ENCODE measurements around the gene CSNK2A3. TPM values are rescaled to one million over a fixed set of nuclear protein-coding genes. Genes with fewer than 3 reads are reported as not detected.

The CSNK2A3 gene
- total RNA-seq, 1 experiment from 2014 or later, result 2.0 TPM

- Histone ChIP-seq H3K9me3 (ENCODE audit: control insufficient read depth in 1 of 2, insufficient read depth in 1 of 2, low read depth in 1 of 2, low read length in 2 of 2) (peaks cover 0 to 4% of the 10 kb centered on the region in 2 experiments; a peak in 1 of 4 replicates), H3K9me2 (ENCODE audit: insufficient read depth) (no peaks in the 10 kb centered on the region), H3K79me2 (ENCODE audit: insufficient read depth, low read length) (no peaks in the 10 kb centered on the region), H3K36me3 (ENCODE audit: control insufficient read depth in 1 of 2, insufficient read depth in 2 of 2, low read length in 2 of 2) (peaks cover 0 to 5% of the 10 kb centered on the region in 2 experiments; a peak in 1 of 4 replicates), H4K20me1 (ENCODE audit: insufficient read depth) (no peaks in the 10 kb centered on the region), H3K27ac (ENCODE audit: low read depth, low read length) (no peak overlapping the region), H3K4me1 (ENCODE audit: control insufficient read depth in 1 of 2, insufficient read depth in 2 of 2, low read length in 2 of 2) (no peaks in the 10 kb centered on the region), H3K4me3 (replicated peaks in 1 of 2; ENCODE audit: low read depth in 1 of 2, low read length in 2 of 2) (no peak overlapping the region), H3K9ac (ENCODE audit: low read length) (no peak overlapping the region), H3K27me3 (ENCODE audit: insufficient read depth, low read length) (no peaks in the 10 kb centered on the region), H2AFZ (ENCODE audit: low read depth, low read length, poor library complexity, severe bottlenecking) (no peak overlapping the region), H3K4me2 (ENCODE audit: low read length) (no peak overlapping the region)
- ATAC-seq (no peak), DNase-seq (ENCODE audit: low read depth, low spot score) (no peak)
- CTCF ChIA-PET, result no interaction called here
- RAD21 ChIA-PET (ENCODE audit: low non-redundant PET in 1 of 2, low total read pairs in 2 of 2, uncharacterized antibody in 2 of 2, unreplicated experiment in 2 of 2), result no interaction called here
- intact Hi-C loops (cut with micrococcal nuclease), result no loop called here
- no TSS peak for BruUV-seq (replicated peaks)
- no peak for TF ChIP-seq SIN3A (IDR thresholded peaks at IDR 0.05; ENCODE audit: low read depth)
- no peak for TF ChIP-seq YY1 (IDR thresholded peaks at IDR 0.05; ENCODE audit: extremely low read depth, insufficient replicate concordance, low read depth, low read length)
- no peak for TF ChIP-seq SP1 (IDR thresholded peaks at IDR 0.05; ENCODE audit: low read depth)
- TF ChIP-seq ZFX (IDR thresholded peaks at IDR 0.05), result no peak
- TF ChIP-seq CEBPB (IDR thresholded peaks at IDR 0.05; ENCODE audit: low read depth), result no peak
- no peak for TF ChIP-seq ATF3 (IDR thresholded peaks at IDR 0.05)
- no peak for TF ChIP-seq REST (IDR thresholded peaks at IDR 0.05; ENCODE audit: low read depth)
- TF ChIP-seq POLR2AphosphoS5 (IDR thresholded peaks at IDR 0.05; ENCODE audit: low read depth, low read length), result no peak
- TF ChIP-seq TCF7L2 (IDR thresholded peaks at IDR 0.05; ENCODE audit: borderline replicate concordance, extremely low read depth, insufficient read depth, insufficient read length), result no peak
- no peak for TF ChIP-seq ELF1 (IDR thresholded peaks at IDR 0.05; ENCODE audit: borderline replicate concordance, low read depth)
- no peak for TF ChIP-seq SRF (IDR thresholded peaks at IDR 0.05; ENCODE audit: low read depth)
- TF ChIP-seq CTCF (IDR thresholded peaks at IDR 0.05 in 2 of 3, conservative IDR thresholded peaks at IDR 0.05 in 1 of 3; ENCODE audit: borderline replicate concordance in 1 of 3, insufficient read depth in 1 of 3, low read depth in 2 of 3, low read length in 2 of 3), result no peak
- no peak for TF ChIP-seq MAX (IDR thresholded peaks at IDR 0.05)
- TF ChIP-seq RAD21 (IDR thresholded peaks at IDR 0.05; ENCODE audit: low read depth), result no peak
- no peak for TF ChIP-seq JUND (IDR thresholded peaks at IDR 0.05)
- no peak for TF ChIP-seq EZH2 (IDR thresholded peaks at IDR 0.05)
- TF ChIP-seq ZNF274 (IDR thresholded peaks at IDR 0.05; ENCODE audit: low read depth, low read length), result no peak
- no peak for TF ChIP-seq EGR1 (IDR thresholded peaks at IDR 0.05; ENCODE audit: low read depth)
- no peak for TF ChIP-seq CBX3 (IDR thresholded peaks at IDR 0.05; ENCODE audit: low read depth)
- TF ChIP-seq EZH2phosphoT487 (IDR thresholded peaks at IDR 0.05; ENCODE audit: borderline replicate concordance), result no peak
- POLR2A ChIA-PET, result no interaction called here
Observed at GRCh38 chr11:11370962-11371303, 17.9 kb upstream of the CSNK2A3 start.
